K562 (cell line): Measurements from ENCODE around the gene TSTD1. TPM values are rescaled to one million over a fixed set of nuclear protein-coding genes. Genes with fewer than 3 reads are reported as not detected.

Experiments used
- ATAC-seq: fragments of 200-7000 bp; cut with Tn5 transposase; 3 replicates; pipeline ENCODE4 v1.9.1; 2020; ENCODE audit warnings: moderate library complexity
- BruUV-seq: library from RNA; stranded (reverse); fragments of 400-500 nt; replicated peaks from 2 replicates; lab custom pipeline; 2021; lab: Mats Ljungman, UMichigan
- CTCF ChIA-PET: fragments of 300-600 bp; formaldehyde crosslinking; extraction: SDS; loops from one replicate; lab custom pipeline; 2021; ENCODE audit warnings: low intra/inter-chr PET ratio; lab: Yijun Ruan, JAX
- POLR2A ChIA-PET: fragments of 300-600, 350-650 bp; sonication (Branson Sonifier 250); formaldehyde crosslinking; extraction: SDS; loops from one replicate; lab custom pipeline; 2021; ENCODE audit warnings: antibody characterized with exemption, inconsistent platforms; lab: Yijun Ruan, JAX
- DNase-seq, 4 experiments: peaks; one replicate each; pipeline versions ENCODE4 v3.0.0 to v3.0.0-alpha.2; 2011 to 2018; ENCODE audit warnings: low spot score in 3 of 4, mixed read lengths in 3 of 4; ENCODE audit errors: extremely low read depth in 1 of 4
- FAIRE-seq: peaks from 2 replicates; lab custom pipeline; 2011; peaks lifted over from hg19 to GRCh38; lab: Jason Lieb, UNC
- H2AFZ ChIP-seq: 2 replicates; pipeline ENCODE4 v1.6.0; 2011; ENCODE audit warnings: low read depth, low read length, control low read depth, inconsistent platforms
- H3K27ac ChIP-seq: fragments of 200-600 bp; 3 replicates; pipeline ENCODE4 v1.8.0; 2011; ENCODE audit warnings: low read depth, mild to moderate bottlenecking, control low read depth, inconsistent platforms, low read length, moderate library complexity, mixed read lengths; ENCODE audit errors: extremely low read depth
- H3K27me3 ChIP-seq, 2 experiments: fragments of 300-600 bp in 1 of 2; 2 replicates in 1 of 2; 3 replicates in 1 of 2; pipeline versions ENCODE4 v1.6.0 to v1.8.0; 2011; ENCODE audit warnings: inconsistent platforms in 2 of 2, low read length in 2 of 2, mild to moderate bottlenecking in 1 of 2, mixed read lengths in 1 of 2, moderate library complexity in 1 of 2; ENCODE audit not compliant: control insufficient read depth in 2 of 2, insufficient read depth in 2 of 2
- H3K36me3 ChIP-seq: fragments of 300-600 bp; 3 replicates; pipeline ENCODE4 v1.8.0; 2011; ENCODE audit warnings: mild to moderate bottlenecking, low read length, inconsistent platforms; ENCODE audit not compliant: control insufficient read depth, insufficient read depth
- H3K4me1 ChIP-seq, 2 experiments: fragments of 200-600 bp in 1 of 2; replicated peaks in 1 of 2; 2 replicates in 1 of 2; 3 replicates in 1 of 2; pipeline versions ENCODE4 v1.5.1 to v1.8.0; 2011; ENCODE audit warnings: inconsistent platforms in 2 of 2, low read length in 2 of 2, mild to moderate bottlenecking in 1 of 2, mixed read lengths in 1 of 2, moderate library complexity in 1 of 2; ENCODE audit not compliant: control insufficient read depth in 2 of 2, insufficient read depth in 2 of 2
- H3K4me2 ChIP-seq: 2 replicates; pipeline ENCODE4 v1.6.1; 2011; ENCODE audit warnings: low read length, control low read depth, inconsistent platforms, mixed read lengths; ENCODE audit not compliant: insufficient read depth
- H3K4me3 ChIP-seq: fragments of 200-600 bp; sonication (generic), shearing (Covaris generic); 2 replicates; pipeline ENCODE4 v1.5.1; 2016; ENCODE audit warnings: control low read depth, inconsistent platforms
- H3K79me2 ChIP-seq: fragments of 200-600 bp; 3 replicates; pipeline ENCODE4 v1.8.0; 2011; ENCODE audit warnings: low read length, inconsistent platforms; ENCODE audit not compliant: control insufficient read depth, insufficient read depth
- H3K9ac ChIP-seq, 2 experiments: 2 replicates each; pipeline versions ENCODE4 v1.6.0 to v1.6.1; 2011; ENCODE audit warnings: low read depth in 2 of 2, low read length in 2 of 2, control low read depth in 1 of 2, inconsistent platforms in 1 of 2, mild to moderate bottlenecking in 1 of 2, mixed read lengths in 1 of 2; ENCODE audit not compliant: insufficient read depth in 1 of 2
- H3K9me1 ChIP-seq: one replicate; pipeline ENCODE4 v1.6.0; 2011; ENCODE audit warnings: inconsistent platforms, mild to moderate bottlenecking, low read length, moderate library complexity; ENCODE audit not compliant: control insufficient read depth, insufficient read depth
- H3K9me3 ChIP-seq: replicated peaks from 2 replicates; pipeline ENCODE4 v1.5.1; 2011; ENCODE audit warnings: low read depth, low read length, inconsistent platforms; ENCODE audit not compliant: control insufficient read depth, insufficient read depth
- H4K20me1 ChIP-seq: replicated peaks from 2 replicates; pipeline ENCODE4 v1.6.1; 2011; ENCODE audit warnings: low read length, inconsistent platforms, mixed read lengths; ENCODE audit not compliant: control insufficient read depth, insufficient read depth
- EGR1 ChIP-seq: fragments of 450-650 bp; conservative IDR thresholded peaks from 2 replicates; pipeline ENCODE4 v1.6.1; 2017; ENCODE audit warnings: mild to moderate bottlenecking
- ELF2 ChIP-seq: fragments of 250-450 bp; sonication (Bioruptor Pico); IDR thresholded peaks from 2 replicates; pipeline ENCODE4 v1.5.0; 2021; ENCODE audit warnings: mild to moderate bottlenecking
- HDAC2 ChIP-seq: fragments of 450-650 bp; IDR thresholded peaks from 2 replicates; pipeline ENCODE4 v1.6.1; 2016; ENCODE audit warnings: mild to moderate bottlenecking
- MECOM ChIP-seq: fragments of 250-450 bp; sonication (Bioruptor Pico); IDR thresholded peaks from 2 replicates; pipeline ENCODE4 v1.8.0; 2022; ENCODE audit warnings: inconsistent platforms
- PRMT5 ChIP-seq: sonication (generic); formaldehyde crosslinking; IDR thresholded peaks from 2 replicates; pipeline ENCODE4 v1.5.0; 2020; ENCODE audit warnings: missing genetic modification reagents
- SPI1 ChIP-seq: IDR thresholded peaks from 2 replicates; pipeline ENCODE4 v1.6.1; 2011; ENCODE audit warnings: low read depth, low read length, control low read depth, borderline replicate concordance
- ZNF239 ChIP-seq: fragments of 250-450 bp; sonication (Bioruptor Pico); IDR thresholded peaks from 2 replicates; pipeline ENCODE4 v1.4.0; 2020; ENCODE audit warnings: mild to moderate bottlenecking
- ZNF830 ChIP-seq: fragments of 250-450 bp; sonication (Bioruptor Pico); IDR thresholded peaks from 2 replicates; pipeline ENCODE4 v1.5.0; 2021; ENCODE audit warnings: mild to moderate bottlenecking
- WGBS: fragments of 100-300 bp; shearing (Covaris generic); methylation state at CpG from one replicate; pipeline ENCODE4 v1.1.6; 2016; ENCODE audit warnings: low coverage, mixed read lengths; ENCODE audit not compliant: insufficient coverage; ENCODE audit errors: missing lambda C conversion rate; 5-methylcytosine and 5-hydroxymethylcytosine counted together
- in situ Hi-C: fragments of 300-500 bp; cut with MboI; formaldehyde crosslinking; loops from 4 replicates; pipeline ENCODE4 v1.15.0; 2018; ENCODE audit warnings: inconsistent platforms, mixed read lengths
- intact Hi-C: fragments of 100-400 bp; cut with micrococcal nuclease; formaldehyde crosslinking; loops from 2 replicates; pipeline ENCODE4 v1.14.2; 2022
- polyA plus RNA-seq, 8 experiments: library from polyadenylated mRNA; depleted of rRNA in 4 of 8; stranded (reverse) in 5 of 8; unstranded in 3 of 8; fragments of >200 nt; fragmentation: Nextera tagmentation in 2 of 8; fragmentation: Illumina TruSeq in 1 of 8; extraction: Ambion mirVana in 2 of 8; extraction: Trizol in 1 of 8; gene quantifications; 2 replicates each; pipeline versions ENCODE4 v1.2.1 to v1.2.3, GENCODE V29; 2011 to 2014; ENCODE audit warnings: inconsistent platforms in 1 of 8, missing spikeins in 1 of 8
- total RNA-seq, 7 experiments: library from RNA; depleted of rRNA in 6 of 7; stranded (reverse); fragments of >200 nt in 6 of 7; fragmentation: Illumina TruSeq in 2 of 7; extraction: Trizol in 2 of 7; gene quantifications; 2 replicates each; pipeline versions ENCODE4 v1.2.1 to v1.2.3, GENCODE V29; 2011 to 2021; ENCODE audit warnings: low replicate concordance in 1 of 7

TSTD1 gene
- total and polyA plus RNA-seq, 9 of the 15 experiments (the other 6 are each of a cell fraction or from before 2014, with no cell fraction given), result 0.23 to 0.53 TPM; not detected in 7

GRCh38 chr1:161039154-161039545 lies 386 bp upstream of the TSTD1 start:
- Histone ChIP-seq H3K79me2 (peaks cover 4% of the 10 kb centered on the region), H4K20me1 (no peaks in the 10 kb centered on the region), H2AFZ (no peak overlapping the region), H3K36me3 (peaks cover 48% of the 10 kb centered on the region), H3K9me3 (no peaks in the 10 kb centered on the region), H3K4me2 (no peak overlapping the region), H3K9ac (no peak overlapping the region), H3K9me1 (no peaks in the 10 kb centered on the region), H3K27me3 (no peaks in the 10 kb centered on the region), H3K4me3 (no peak overlapping the region), H3K27ac (no peak overlapping the region), H3K4me1 (peaks cover 1 to 4% of the 10 kb centered on the region in 2 experiments; a peak in 3 of 5 replicates)
- DNase-seq (no peak), FAIRE-seq (no peak), ATAC-seq (no peak)
- WGBS, result no CpG with 5 or more reads among the region's 3 CpGs
- no TSS peak for BruUV-seq
- intact Hi-C loops (no loop called here), in situ Hi-C loops (no loop called here)
- ChIA-PET POLR2A (no interaction called here), CTCF (no interaction called here)
- no peak for TF ChIP-seq SPI1
- no peak for TF ChIP-seq ELF2 (CRISPR knock-in tag)
- TF ChIP-seq HDAC2, result no peak
- TF ChIP-seq ZNF239 (CRISPR knock-in tag), result no peak
- TF ChIP-seq ZNF830 (CRISPR knock-in tag), result no peak
- no peak for TF ChIP-seq EGR1
- TF ChIP-seq PRMT5 (CRISPR knock-in tag), result no peak
- TF ChIP-seq MECOM (CRISPR knock-in tag), result no peak
